Fibroblast of lung (primary cell): ENCODE results near the gene UBR4. TPM values are rescaled to one million over a fixed set of nuclear protein-coding genes. Genes with fewer than 3 reads are reported as not detected.

Experiments used
- DNase-seq, 2 donors: peaks; one replicate each; pipeline versions ENCODE4 v3.0.0 to v3.0.0-alpha.2; 2010; ENCODE audit warnings: low read depth in 2 of 2
- H2AFZ ChIP-seq: 2 replicates; pipeline ENCODE4 v1.5.1; 2012; ENCODE audit warnings: low read length, control low read depth, inconsistent platforms
- H3K27ac ChIP-seq: 2 replicates; pipeline ENCODE4 v1.5.1; 2011; ENCODE audit warnings: low read length, control low read depth; ENCODE audit not compliant: insufficient read depth
- H3K27me3 ChIP-seq: 2 replicates; pipeline ENCODE4 v1.5.1; 2011; ENCODE audit warnings: mild to moderate bottlenecking, low read length; ENCODE audit not compliant: control insufficient read depth, insufficient read depth
- H3K36me3 ChIP-seq: 2 replicates; pipeline ENCODE4 v1.5.1; 2011; ENCODE audit warnings: low read length; ENCODE audit not compliant: control insufficient read depth, insufficient read depth
- H3K4me1 ChIP-seq: 2 replicates; pipeline ENCODE4 v1.5.1; 2011; ENCODE audit warnings: low read length; ENCODE audit not compliant: control insufficient read depth, insufficient read depth; ENCODE audit errors: extremely low read depth
- H3K4me2 ChIP-seq: 2 replicates; pipeline ENCODE4 v1.5.1; 2011; ENCODE audit warnings: low read length, control low read depth; ENCODE audit not compliant: insufficient read depth; ENCODE audit errors: extremely low read depth
- H3K4me3 ChIP-seq, 4 experiments: fragments of 200-600 bp in 1 of 4; sonication (generic) in 1 of 4; replicated peaks in 1 of 4; 2 replicates each; pipeline ENCODE4 v1.5.1; 2011 to 2016; ENCODE audit warnings: low read length in 4 of 4, low read depth in 3 of 4, mild to moderate bottlenecking in 3 of 4, control low read depth in 2 of 4, inconsistent platforms in 1 of 4, mixed read lengths in 1 of 4; ENCODE audit not compliant: insufficient read depth in 1 of 4; ENCODE audit errors: control extremely low read depth in 1 of 4
- H3K79me2 ChIP-seq: 2 replicates; pipeline ENCODE4 v1.5.1; 2012; ENCODE audit warnings: mild to moderate bottlenecking, low read length, inconsistent platforms; ENCODE audit not compliant: control insufficient read depth, insufficient read depth
- H3K9ac ChIP-seq: 2 replicates; pipeline ENCODE4 v1.5.1; 2011; ENCODE audit warnings: mild to moderate bottlenecking, low read length, control low read depth; ENCODE audit not compliant: insufficient read depth
- H3K9me3 ChIP-seq: 2 replicates; pipeline ENCODE4 v1.5.1; 2012; ENCODE audit warnings: low read depth, low read length; ENCODE audit not compliant: control insufficient read depth, insufficient read depth
- H4K20me1 ChIP-seq: 2 replicates; pipeline ENCODE4 v1.5.1; 2011; ENCODE audit warnings: low read length; ENCODE audit not compliant: control insufficient read depth, insufficient read depth; ENCODE audit errors: extremely low read depth
- CTCF ChIP-seq, 2 donors: IDR thresholded peaks in 1 of 2; conservative IDR thresholded peaks in 1 of 2; 1 replicate in 1 of 2; 2 replicates in 1 of 2; pipeline ENCODE4 v1.5.1; 2011 to 2012; ENCODE audit warnings: low read length in 2 of 2, control low read depth in 1 of 2, inconsistent platforms in 1 of 2, low read depth in 1 of 2, mild to moderate bottlenecking in 1 of 2
- EZH2 ChIP-seq: IDR thresholded peaks from 2 replicates; pipeline ENCODE4 v1.5.1; 2012; ENCODE audit warnings: low read length, control low read depth, mild to moderate bottlenecking; ENCODE audit errors: missing control alignments
- polyA plus RNA-seq, 2 donors: library from polyadenylated mRNA; depleted of rRNA in 1 of 2; stranded (reverse) in 1 of 2; unstranded in 1 of 2; fragments of >200 nt; gene quantifications; 2 replicates each; pipeline ENCODE4 v1.2.1, GENCODE V29; 2011 to 2012; ENCODE audit warnings: missing spikeins in 1 of 2
- total RNA-seq: library from RNA; depleted of rRNA; stranded (reverse); fragments of >200 nt; gene quantifications from 2 replicates; pipeline ENCODE4 v1.2.1, GENCODE V29; 2014

The UBR4 gene
- total and polyA plus RNA-seq, 2 donors (not counting 1 experiment from before 2014, with no cell fraction given): 32.0 to 164 TPM

GRCh38 chr1:19067912-19068638 lies 142.0 kb downstream of the UBR4 start:
- Histone ChIP-seq H3K27ac (no peak overlapping the region), H4K20me1 (no peaks in the 10 kb centered on the region), H3K4me3 (no peak overlapping the region), H2AFZ (no peak overlapping the region), H3K9me3 (no peaks in the 10 kb centered on the region), H3K79me2 (no peaks in the 10 kb centered on the region), H3K4me2 (no peak overlapping the region), H3K9ac (no peak overlapping the region), H3K27me3 (no peaks in the 10 kb centered on the region), H3K4me1 (no peaks in the 10 kb centered on the region), H3K36me3 (peaks cover 5% of the 10 kb centered on the region)
- no peak for DNase-seq
- TF ChIP-seq CTCF (conservative IDR thresholded peaks at IDR 0.05 in 1 of 2, IDR thresholded peaks at IDR 0.05 in 1 of 2; ENCODE audit: low read depth in 1 of 2, low read length in 2 of 2) (no peak), EZH2 (no peak)

- Histone ChIP-seq H3K4me2 (no peak overlapping the region), H3K27me3 (no peaks in the 10 kb centered on the region), H3K79me2 (no peaks in the 10 kb centered on the region), H3K27ac (no peak overlapping the region), H3K9ac (no peak overlapping the region), H4K20me1 (no peaks in the 10 kb centered on the region), H3K9me3 (no peaks in the 10 kb centered on the region), H3K4me3 (no peak overlapping the region), H3K4me1 (no peaks in the 10 kb centered on the region), H3K36me3 (no peaks in the 10 kb centered on the region), H2AFZ (no peak overlapping the region)
- no peak for TF ChIP-seq CTCF (conservative IDR thresholded peaks at IDR 0.05 in 1 of 2, IDR thresholded peaks at IDR 0.05 in 1 of 2; ENCODE audit: low read depth in 1 of 2, low read length in 2 of 2)
- no peak for TF ChIP-seq EZH2
- DNase-seq: no peak
Measured at GRCh38 chr1:19067182-19067911, 142.7 kb downstream of the UBR4 start.

GRCh38 chr1:19066874-19067181 lies 143.2 kb downstream of the UBR4 start:
- H3K9ac ChIP-seq: no peak overlapping the region
- H3K4me1 ChIP-seq: no peaks in the 10 kb centered on the region
- no peak overlapping the region for H3K4me3 ChIP-seq
- H3K27ac ChIP-seq: no peak overlapping the region
- H3K79me2 ChIP-seq: no peaks in the 10 kb centered on the region
- H2AFZ ChIP-seq: no peak overlapping the region
- no peak overlapping the region for H3K4me2 ChIP-seq
- TF ChIP-seq EZH2 (no peak), CTCF (conservative IDR thresholded peaks at IDR 0.05 in 1 of 2, IDR thresholded peaks at IDR 0.05 in 1 of 2; ENCODE audit: low read depth in 1 of 2, low read length in 2 of 2) (no peak)
- no peaks in the 10 kb centered on the region for H3K9me3 ChIP-seq
- no peaks in the 10 kb centered on the region for H3K27me3 ChIP-seq
- no peaks in the 10 kb centered on the region for H4K20me1 ChIP-seq
- no peaks in the 10 kb centered on the region for H3K36me3 ChIP-seq
- DNase-seq: no peak
